Measurements from ENCODE around the gene POLRMT. TPM values are rescaled to one million over a fixed set of nuclear protein-coding genes. Genes with fewer than 3 reads are reported as not detected.
"Not testable (repeated sequence)": the region's sequence is repeated elsewhere in the genome, so short reads cannot be mapped to it uniquely, and the experiment has no call there.

POLRMT gene
- total RNA-seq, 1 experiment from 2014 or later = 33.2 TPM

- H3K9me3 ChIP-seq, H3K4me3 ChIP-seq, H3K27me3 ChIP-seq, DNase-seq, H3K36me3 ChIP-seq: not testable (repeated sequence)
These were observed 35.5 kb upstream of the POLRMT start for GRCh38 chr19:668675-669434.

- H3K27me3 ChIP-seq, H3K9me3 ChIP-seq, DNase-seq, H3K36me3 ChIP-seq, H3K4me3 ChIP-seq: not testable (repeated sequence)
These were observed 33.7 kb upstream of the POLRMT start for GRCh38 chr19:666985-667573.

- H3K9me3 ChIP-seq = no peaks in the 10 kb centered on the region
- H3K4me3 ChIP-seq = no peak overlapping the region
- no peaks in the 10 kb centered on the region for H3K36me3 ChIP-seq
- DNase-seq = peak; percentile 64
- no peaks in the 10 kb centered on the region for H3K27me3 ChIP-seq
These were observed 31.6 kb upstream of the POLRMT start for GRCh38 chr19:664913-665443.

GRCh38 chr19:663682-664117 is 30.4 kb upstream of the POLRMT start:
- no peak for DNase-seq
- Histone ChIP-seq H3K36me3 (no peaks in the 10 kb centered on the region), H3K4me3 (peak overlapping the region; percentile 62), H3K27me3 (no peaks in the 10 kb centered on the region), H3K9me3 (no peaks in the 10 kb centered on the region)

- H3K9me3 ChIP-seq = no peaks in the 10 kb centered on the region
- DNase-seq = peak; percentile 87
- no peaks in the 10 kb centered on the region for H3K36me3 ChIP-seq
- H3K27me3 ChIP-seq = no peaks in the 10 kb centered on the region
- H3K4me3 ChIP-seq = peak within 1 kb of the TSS; percentile 68
These were observed 29.8 kb upstream of the POLRMT start, which contains the start of gene RNF126 for GRCh38 chr19:662962-663681. TSS of gene RNF126 (minus strand) at chr19:663214. CDS start at chr19:663121, 93 bp downstream.

GRCh38 chr19:662207-662961 is 29.0 kb upstream of the POLRMT start:
- Histone ChIP-seq H3K36me3 (no peaks in the 10 kb centered on the region), H3K4me3 (peak overlapping the region; percentile 68), H3K9me3 (no peaks in the 10 kb centered on the region), H3K27me3 (no peaks in the 10 kb centered on the region)
- peak; percentile 48 for DNase-seq

GRCh38 chr19:661427-662196 is 28.3 kb upstream of the POLRMT start:
- Histone ChIP-seq H3K27me3 (no peaks in the 10 kb centered on the region), H3K36me3 (no peaks in the 10 kb centered on the region), H3K4me3 (peak overlapping the region; percentile 68), H3K9me3 (no peaks in the 10 kb centered on the region)
- no peak for DNase-seq

GRCh38 chr19:660793-661426 is 27.6 kb upstream of the POLRMT start:
- Histone ChIP-seq H3K9me3 (no peaks in the 10 kb centered on the region), H3K4me3 (peak overlapping the region; percentile 68), H3K36me3 (no peaks in the 10 kb centered on the region), H3K27me3 (no peaks in the 10 kb centered on the region)
- DNase-seq = no peak

- DNase-seq = no peak
- Histone ChIP-seq H3K9me3 (no peaks in the 10 kb centered on the region), H3K27me3 (no peaks in the 10 kb centered on the region), H3K4me3 (no peak overlapping the region), H3K36me3 (no peaks in the 10 kb centered on the region; the same call in none of the 2 replicates)
These were observed 25.8 kb upstream of the POLRMT start for GRCh38 chr19:658916-659839.

GRCh38 chr19:658059-658839 is 24.9 kb upstream of the POLRMT start:
- Histone ChIP-seq H3K36me3 (peaks cover 3% of the 10 kb centered on the region), H3K9me3 (no peaks in the 10 kb centered on the region), H3K27me3 (no peaks in the 10 kb centered on the region), H3K4me3 (no peak overlapping the region)
- DNase-seq = no peak

GRCh38 chr19:657611-658010 is 24.3 kb upstream of the POLRMT start:
- no peak overlapping the region for H3K4me3 ChIP-seq
- H3K36me3 ChIP-seq = peaks cover 3% of the 10 kb centered on the region
- H3K9me3 ChIP-seq = no peaks in the 10 kb centered on the region
- no peak for DNase-seq
- no peaks in the 10 kb centered on the region for H3K27me3 ChIP-seq

- Histone ChIP-seq H3K4me3 (no peak overlapping the region), H3K36me3 (peaks cover 3% of the 10 kb centered on the region), H3K27me3 (no peaks in the 10 kb centered on the region), H3K9me3 (no peaks in the 10 kb centered on the region)
- no peak for DNase-seq
These were observed 23.6 kb upstream of the POLRMT start for GRCh38 chr19:656751-657559.

- Histone ChIP-seq H3K27me3 (no peaks in the 10 kb centered on the region), H3K4me3 (no peak overlapping the region), H3K36me3 (peaks cover 3% of the 10 kb centered on the region), H3K9me3 (no peaks in the 10 kb centered on the region)
- no peak for DNase-seq
These were observed 22.4 kb upstream of the POLRMT start for GRCh38 chr19:655691-656090.

Measured in MG63 (cell line).